ENCODE data around the gene KLHDC9. TPM values are rescaled to one million over a fixed set of nuclear protein-coding genes. Genes with fewer than 3 reads are reported as not detected.

Gene KLHDC9
- total RNA-seq, 1 donor from 2014 or later: 5.3 TPM

DNA sequence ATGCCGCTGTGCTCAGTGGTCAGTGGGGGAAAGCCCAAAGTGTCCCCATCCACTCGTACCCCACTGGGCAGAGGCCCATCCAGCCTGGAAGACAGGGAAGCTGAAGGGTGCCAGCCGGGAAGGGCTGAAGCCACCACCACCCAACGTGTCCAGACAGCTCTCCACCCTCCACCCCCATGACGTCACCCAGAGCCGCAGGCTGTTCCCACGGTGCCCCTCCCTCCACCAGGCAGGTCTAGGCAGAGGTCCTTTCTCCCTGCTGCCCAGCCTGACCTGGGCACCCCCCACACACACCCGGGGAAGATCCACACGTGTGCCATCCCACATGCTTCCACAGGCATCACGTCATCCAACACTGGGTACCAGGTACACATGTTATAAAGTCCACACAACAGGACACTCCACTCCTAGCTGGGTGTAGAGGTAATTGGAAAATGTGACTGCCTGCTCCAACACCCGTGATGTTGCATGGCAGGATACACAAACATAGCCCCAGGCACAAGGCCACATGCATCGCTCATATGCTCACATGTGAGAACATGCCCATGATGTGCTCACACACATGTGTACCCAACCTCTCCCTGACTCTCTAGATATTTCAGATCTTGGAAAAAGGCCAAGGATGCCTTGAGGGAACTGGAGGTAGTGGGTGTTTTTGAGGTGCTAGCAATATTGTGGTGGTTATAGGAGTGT, 23.3 kb upstream of the KLHDC9 start:
- no peak for DNase-seq (ENCODE audit: extremely low read depth, low read depth, low spot score)

DNA sequence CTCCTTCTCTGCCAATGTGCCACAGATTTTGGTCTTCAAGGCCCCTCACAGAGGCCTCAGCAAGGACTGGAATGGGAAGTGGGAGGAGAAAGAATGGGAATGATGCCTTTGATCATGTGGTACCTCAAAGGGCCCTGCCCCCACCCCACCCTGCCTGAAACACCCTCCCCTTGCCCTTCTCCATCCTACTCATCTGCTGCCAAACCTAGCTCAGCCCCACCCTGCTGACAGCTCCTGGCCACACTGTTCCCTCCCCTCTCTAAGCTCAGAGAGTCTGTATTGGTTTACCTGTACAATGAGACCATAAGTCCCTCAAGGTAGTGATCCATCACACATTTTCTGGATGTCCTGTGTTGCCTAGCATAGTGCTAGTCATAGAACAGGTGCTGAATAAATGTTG, 21.8 kb upstream of the KLHDC9 start:
- no peak for DNase-seq (ENCODE audit: extremely low read depth, low read depth, low spot score)

DNA sequence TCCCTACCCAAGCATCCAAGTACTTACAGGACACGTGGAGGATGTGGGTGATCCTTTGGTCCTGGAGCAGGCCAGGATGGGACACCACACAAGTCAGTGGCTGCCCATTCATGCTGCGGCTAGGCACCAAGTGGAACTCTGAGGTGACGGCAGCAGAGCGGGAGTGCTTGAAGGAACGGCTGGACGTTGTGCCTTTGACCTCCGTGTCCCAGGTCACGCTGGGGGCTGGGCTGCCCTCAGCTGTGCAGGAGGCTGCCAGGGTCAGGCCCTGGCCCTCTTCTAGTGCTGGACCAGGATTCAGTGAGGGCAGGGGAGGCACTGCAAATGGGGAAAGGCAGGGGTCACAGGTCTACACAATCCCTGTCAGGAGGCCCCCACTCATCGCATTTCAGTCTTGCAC, 20.7 kb upstream of the KLHDC9 start:
- no peak for DNase-seq (ENCODE audit: extremely low read depth, low read depth, low spot score)

DNA sequence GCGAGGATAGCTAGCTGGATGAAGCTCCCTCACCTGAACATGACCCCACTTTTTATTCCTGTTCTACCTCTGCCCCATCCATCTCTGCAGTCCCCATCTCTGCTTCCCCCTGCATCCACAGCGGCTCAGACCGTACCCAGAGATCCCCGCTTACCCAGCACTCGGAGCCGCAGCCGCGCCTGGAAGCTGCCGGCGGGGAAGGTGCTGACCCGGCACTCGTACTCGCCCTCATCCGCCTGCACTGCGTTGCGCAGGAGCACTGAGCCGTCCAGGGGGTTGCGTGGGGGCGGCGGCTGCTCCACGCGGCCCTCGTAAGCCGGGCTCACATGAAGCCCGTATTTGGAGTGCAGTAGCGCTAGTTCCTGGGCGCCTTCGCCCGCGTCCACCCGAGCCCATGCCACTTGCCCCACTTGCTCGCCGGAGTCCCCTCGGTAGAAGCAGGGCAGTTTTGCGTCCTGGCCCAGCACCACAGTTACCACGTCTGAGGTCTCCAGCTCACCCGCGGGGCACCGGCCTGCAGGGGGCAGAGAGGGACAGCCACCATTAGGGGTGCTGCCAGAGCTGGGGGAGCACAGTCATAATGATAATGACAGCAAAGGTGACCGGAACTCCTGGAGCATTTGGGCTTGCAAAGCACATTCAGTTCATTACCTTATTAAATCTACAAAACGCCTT, 18.6 kb upstream of the KLHDC9 start:
- DNase-seq (ENCODE audit: extremely low read depth, low read depth, low spot score): no peak

DNA sequence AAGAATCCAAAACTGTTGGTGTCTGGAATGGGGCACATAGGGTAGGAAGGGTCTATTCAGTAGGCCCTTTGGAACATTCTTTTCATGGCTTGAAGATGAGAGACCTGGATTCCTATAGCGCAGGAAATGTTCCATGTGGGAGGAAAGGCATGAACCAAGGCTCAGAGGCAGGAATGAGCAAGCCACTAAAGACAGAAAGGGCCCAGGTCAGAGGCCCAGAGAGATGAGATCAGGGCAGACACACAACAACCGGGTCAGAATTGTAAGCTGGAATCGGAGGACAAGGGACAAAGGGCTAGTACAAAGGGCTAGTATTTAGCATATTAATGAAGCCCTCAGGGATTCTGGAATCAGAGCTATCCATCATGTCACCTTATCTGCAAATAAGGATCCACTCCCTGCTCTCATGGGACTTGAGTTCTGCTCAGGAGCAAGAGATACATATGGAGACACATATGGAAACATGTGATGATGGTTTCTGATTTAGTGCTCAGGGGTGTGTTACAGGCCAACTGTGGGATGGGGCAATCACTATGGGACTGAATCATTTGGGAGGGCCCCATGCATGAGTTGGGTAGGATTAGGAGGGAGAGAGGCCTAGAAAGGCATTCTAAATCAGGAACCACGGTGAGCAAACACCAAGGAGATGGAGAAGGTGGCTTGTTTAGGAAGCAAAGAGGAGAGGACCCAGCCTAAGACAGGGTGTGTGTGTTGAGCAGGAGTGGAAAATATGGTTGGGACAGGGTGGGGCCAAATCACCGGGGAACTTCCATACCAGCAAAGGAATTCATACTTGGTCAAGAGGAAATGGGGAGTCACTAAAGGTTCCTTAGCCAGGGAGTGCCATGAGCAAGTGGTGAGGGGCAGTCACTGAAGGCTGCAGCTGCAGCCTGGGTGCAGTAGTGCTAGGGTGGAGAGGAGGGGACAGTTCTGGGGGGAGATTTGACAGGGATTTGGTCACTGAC, 17.4 kb upstream of the KLHDC9 start:
- no peak for DNase-seq (ENCODE audit: extremely low read depth, low read depth, low spot score)

DNA sequence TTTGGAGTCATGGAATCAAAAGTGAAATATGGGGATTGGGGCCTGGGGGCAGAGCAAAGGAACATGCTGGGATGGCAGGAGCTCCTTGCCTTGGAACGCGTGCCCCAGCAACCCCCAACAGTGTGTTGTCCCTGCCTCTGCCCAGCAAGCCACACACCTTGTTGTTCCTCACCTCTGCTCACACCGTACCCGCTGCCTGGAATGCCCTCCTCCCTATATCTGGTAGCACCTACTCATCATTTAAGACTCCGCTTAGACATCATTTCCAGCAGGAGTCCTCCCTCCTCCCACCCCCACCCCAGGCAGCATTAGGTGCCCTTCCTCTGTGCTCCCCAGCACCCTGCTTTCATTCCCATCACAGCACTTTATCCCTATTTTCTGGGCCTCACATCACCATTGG, 16.6 kb upstream of the KLHDC9 start:
- DNase-seq (ENCODE audit: extremely low read depth, low read depth, low spot score): no peak

DNA sequence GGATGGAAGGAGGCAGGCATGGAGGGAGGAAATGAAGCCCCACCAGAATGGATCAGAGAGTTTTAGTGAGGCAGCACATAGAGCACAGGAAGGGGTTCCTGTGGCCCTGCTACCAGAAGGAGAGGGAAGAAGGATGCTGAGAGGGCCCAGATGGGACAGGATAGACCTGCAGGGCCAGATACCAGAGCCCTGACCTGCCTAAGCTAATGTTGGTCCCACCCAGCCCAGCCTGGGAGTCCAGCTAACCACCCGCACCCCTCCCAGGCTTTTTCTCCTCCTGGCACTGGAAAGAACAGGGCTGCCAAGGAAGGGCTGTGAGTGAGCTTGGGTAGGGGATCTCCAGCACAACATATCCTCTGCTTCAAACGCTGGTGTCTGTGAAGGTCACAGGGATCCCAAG, 15.7 kb upstream of the KLHDC9 start:
- no peak for DNase-seq (ENCODE audit: extremely low read depth, low read depth, low spot score)

DNA sequence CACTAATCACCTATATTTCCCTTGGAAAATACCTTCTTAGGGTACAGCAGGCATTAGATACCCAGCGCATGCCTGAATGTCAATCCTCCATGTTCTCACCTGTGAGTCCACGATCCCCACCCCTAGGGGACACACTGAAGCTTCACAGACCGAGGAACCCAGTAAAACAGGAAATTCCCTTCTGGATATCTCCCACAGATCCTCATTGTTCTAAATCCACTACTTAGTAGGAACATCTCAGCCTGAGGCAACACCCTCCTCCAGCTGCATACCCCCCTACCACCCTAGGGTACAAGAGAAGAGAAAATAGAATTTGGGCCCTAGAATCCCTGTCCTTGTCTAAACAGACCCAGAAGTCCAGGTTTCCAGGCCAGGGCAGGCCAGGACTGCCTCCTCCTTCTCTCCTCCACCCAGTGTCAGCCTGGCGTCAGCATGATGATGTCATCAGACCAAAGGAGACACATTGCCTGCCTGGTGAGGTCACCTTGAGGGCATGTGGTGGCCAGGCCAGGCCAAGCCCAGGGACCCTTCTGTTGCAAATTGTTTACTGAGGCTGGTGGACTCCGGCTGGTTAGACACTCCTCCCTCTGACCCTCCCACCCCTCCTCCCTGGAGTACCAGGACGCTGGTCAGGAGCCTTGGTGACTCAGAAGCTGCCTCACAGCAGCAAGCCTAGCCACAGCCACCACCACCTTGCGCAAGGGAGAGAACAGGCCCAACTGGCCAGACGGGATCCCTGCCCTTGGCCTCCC, 15.0 kb upstream of the KLHDC9 start:
- no peak for DNase-seq (ENCODE audit: extremely low read depth, low read depth, low spot score)

DNA sequence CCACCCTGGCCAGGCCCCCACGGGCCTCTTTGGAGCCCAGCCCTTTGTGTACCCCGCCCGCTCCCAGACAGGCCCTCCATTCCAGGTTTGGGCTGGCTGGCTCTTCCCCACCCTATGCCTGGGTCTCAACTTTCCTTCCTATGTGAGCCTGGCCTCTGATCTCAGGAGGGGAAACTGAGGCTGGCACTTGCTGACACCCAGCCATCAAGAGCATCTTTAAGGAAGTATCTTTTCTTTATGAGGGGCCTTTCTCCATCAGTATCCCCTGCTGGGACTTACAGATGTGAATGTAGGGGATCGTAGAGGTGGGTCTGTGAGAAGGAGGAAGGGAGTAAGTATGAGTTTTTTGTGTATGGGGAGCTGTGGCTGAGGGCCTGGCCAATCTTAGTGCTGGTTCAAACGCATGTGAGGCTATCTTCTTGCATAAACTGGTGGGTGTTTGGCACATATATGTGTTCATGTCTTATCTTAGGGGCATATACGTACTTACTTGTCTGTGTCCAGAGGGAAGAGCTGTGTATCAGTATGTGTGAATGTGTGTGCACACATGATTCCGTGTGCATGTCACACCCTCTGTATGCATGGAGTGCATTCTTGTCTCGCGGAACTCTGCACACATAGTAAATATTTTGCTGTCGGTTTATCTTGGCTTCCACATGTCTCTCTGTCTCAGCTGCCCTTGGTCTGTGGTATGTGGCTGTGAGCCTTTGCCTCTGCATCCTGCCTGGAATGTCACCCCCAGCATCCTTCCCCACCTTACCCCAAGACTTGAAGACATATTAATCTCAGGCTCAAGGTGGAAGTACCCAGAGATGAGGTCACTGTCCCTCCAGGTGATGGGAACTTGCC, 14.2 kb upstream of the KLHDC9 start:
- no peak for DNase-seq (ENCODE audit: extremely low read depth, low read depth, low spot score)

DNA sequence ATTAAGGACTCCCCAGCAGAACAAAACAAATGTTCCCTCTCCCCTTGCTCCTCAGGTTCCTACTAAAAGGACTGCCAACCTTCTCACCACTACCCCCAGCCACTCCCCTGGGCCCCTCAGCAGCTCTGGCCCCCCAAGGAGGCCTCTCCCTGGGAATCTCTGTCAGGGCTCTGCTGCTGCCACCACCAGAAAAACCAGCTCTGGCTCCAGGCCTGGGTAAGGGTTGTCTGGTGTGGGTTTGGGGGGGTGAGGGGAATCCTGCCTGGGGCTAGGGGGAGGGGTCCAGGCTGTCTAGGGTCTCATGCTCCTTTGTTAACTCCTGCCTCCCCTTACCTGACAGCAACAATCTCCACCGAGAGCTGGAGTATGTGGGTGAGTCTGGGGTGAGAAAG, 13.6 kb upstream of the KLHDC9 start:
- DNase-seq (ENCODE audit: extremely low read depth, low read depth, low spot score): no peak

DNA sequence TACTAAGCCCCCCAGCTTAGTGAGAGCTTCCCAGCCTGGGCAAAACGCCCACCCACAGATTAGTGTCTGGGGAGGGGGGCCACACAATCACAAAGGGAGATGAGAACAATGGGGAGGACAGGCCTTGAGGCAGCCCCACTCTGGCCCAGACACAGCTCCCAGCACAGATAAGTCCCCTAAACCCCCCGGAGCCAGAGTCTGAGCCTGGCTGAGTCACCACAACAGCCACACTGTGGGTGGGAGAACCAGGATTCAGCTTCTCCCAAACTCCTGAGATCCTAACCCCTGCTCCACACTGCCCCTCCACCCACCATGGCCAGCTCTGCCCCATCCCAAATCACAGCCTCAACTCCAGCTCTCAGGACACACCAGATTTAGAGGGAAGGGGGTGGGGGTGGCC, 13.0 kb upstream of the KLHDC9 start:
- no peak for DNase-seq (ENCODE audit: extremely low read depth, low read depth, low spot score)

DNA sequence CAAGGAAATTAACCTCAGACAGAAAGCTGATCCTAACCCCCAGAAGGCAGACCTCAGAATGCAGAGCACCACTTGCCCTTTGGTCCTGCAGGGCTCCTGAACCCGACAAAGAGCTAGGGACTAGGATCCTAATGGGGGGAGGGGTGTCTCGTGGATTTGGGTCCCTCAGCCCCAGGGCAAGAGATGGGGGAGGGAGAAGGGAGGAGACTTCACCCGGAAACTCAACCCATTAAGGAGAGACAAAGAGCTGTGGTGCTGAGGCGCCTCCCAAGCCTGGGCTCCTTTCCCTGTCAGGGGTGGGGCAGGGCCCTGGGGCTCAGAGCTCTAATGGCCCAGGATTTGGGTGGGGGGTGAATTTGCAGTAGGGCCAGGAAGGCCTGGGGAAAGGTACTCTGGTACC, 11.7 kb upstream of the KLHDC9 start:
- DNase-seq (ENCODE audit: extremely low read depth, low read depth, low spot score): no peak

DNA sequence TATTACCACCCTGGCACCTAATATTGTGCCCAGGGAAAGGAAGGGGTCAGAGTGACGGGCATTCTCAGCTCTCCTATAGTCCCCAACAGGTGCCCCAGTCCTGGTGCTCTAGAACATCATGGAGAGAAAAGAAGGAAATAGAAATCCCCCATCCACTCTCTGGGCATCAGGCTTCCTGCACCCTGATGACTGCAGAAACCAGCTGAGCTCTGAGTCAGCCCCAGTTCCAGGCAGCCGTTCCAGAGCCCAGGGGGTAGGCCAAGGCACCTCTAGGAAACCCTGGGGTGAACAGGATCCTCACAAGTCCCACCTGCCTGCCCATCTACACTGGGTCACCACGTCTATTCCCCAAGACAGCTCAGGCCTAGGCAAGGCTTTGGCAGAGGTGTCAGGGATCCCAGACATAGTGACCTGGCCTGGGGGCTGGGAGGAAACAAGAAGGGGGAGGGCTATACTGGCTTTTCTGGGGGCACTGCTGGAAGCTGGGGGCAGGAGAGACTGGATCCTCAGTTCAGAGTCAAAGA, 9.5 kb upstream of the KLHDC9 start:
- DNase-seq (ENCODE audit: extremely low read depth, low read depth, low spot score): no peak

DNA sequence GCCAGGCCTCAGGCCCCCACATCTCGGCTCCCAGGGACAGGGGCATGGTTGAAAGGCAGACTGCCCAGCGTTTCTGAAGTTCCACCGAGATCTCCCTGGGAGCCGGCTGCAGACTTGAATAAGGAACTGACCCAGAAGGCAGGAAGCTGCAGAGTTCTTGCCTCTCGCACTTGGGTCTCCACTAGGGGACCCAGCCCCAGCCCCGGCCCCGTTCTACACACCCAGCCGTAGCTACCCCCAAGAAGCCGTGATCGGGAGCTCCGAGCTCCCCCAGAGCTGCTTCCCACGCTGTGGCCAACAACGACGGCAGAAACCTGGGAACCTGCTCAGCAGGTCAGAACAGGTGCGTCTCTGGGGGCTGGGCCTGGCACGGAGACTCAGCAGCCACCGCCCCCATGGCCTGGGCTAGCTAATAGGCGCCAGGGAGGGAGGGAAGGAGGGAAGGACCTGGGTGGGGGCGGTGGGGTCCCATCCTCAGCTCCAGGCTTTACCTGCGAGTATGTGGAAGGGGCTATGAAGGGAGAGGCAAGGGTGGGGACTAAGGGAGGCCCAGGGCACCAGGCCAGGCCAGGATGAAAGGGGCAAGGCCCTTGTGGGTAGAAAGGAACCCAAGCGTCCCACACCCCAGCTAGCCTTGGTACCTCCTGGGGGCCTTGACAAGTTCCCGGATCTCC, 8.8 kb upstream of the KLHDC9 start, which contains the start of gene NECTIN4:
TSS of gene NECTIN4 (minus strand) at position 308 of the 674 bp plus-strand sequence. CDS start at position 46, 262 bp downstream.
- no peak for DNase-seq (ENCODE audit: extremely low read depth, low read depth, low spot score)

DNA sequence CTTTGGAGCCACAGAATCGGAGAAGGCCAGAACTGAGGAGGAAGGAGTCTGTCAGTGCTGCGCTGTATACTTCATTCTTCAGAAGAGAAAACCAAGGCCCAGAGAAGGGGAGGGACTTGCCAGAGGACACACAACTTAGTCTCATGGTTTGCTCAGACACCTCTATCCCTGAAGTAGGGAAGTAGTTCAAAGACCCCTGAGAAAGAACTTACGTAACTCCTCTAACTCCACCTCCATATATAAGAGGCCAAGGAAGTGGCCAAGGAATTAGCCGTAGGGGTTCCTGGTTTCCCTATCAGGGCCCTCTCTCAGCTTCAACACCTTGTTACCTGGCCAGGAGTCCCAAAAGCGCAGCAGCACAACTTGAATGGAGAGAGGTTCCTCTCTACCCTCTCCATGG, 8.2 kb upstream of the KLHDC9 start:
- DNase-seq (ENCODE audit: extremely low read depth, low read depth, low spot score): no peak

DNA sequence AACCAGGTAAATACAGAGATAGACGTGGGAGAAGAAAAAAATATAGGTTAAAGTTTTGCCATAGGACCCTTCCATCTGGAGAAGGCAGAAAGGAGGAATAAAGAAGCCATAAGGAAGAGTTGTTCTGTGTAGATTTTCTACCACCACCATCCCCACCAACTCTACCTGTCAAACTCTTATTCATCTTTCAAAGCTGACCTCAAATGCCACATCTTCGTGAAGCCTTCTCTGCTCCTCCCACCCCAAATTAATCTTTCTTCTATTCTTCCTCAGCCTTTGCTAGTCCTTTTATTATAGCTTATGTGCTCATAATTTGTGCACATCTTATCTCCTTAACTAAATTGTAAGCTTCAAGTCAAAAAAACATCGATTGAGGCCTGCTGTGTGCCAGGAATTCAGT, 7.5 kb upstream of the KLHDC9 start:
- DNase-seq (ENCODE audit: extremely low read depth, low read depth, low spot score): no peak

DNA sequence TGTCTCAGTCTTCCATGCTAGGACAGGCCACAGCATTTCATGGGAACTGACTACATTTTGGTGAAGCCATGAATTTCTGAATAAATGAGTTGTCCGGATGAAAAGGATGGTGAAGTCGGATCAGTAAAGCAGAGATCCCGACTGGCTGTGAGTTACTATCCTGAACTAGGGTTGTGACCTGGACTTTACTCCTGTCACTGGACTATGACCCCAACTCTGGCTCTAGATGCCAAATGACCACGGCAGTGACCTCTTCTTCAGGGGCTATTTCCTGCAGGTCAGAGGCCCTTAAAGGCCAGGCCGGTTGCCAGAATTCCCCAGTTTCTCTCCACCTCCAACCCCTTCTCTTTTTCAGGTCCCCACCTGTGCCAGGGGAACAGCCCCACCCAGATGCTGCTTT, 7.1 kb upstream of the KLHDC9 start:
- no peak for DNase-seq (ENCODE audit: extremely low read depth, low read depth, low spot score)

DNA sequence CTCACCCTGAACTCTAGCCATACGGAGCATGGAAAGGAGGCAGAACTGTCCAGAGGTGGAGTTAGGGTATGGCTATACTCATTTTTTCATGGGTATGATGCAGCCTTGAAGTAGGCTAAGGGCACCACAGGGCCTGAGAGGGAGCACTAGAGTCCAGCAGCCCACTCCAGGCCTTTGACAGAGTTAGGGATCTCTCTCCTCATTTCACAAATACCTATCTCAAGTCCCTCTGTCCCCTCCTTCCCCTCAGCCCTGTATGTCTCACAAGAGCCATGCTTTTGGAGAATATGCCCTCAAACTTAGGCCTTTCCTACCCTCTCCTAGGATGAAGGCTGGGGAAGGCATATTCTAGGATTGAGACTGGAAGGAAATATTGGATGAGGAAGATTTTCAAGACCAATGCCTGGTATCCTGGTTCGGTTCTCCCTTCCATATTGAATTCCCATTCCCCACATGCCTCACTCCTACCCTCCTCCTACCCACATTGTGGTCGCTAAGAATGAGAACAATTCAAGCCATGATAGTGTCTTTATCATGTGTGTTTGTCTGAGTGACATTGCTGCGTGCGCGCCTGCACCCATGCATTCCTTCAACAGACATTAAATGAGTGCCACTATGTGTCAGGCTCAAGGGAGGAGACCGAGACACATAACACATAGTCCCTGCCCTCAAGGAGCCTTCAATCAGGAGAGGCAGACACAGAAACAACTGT, 6.2 kb upstream of the KLHDC9 start:
- no peak for DNase-seq (ENCODE audit: extremely low read depth, low read depth, low spot score)
